ENCODE measurements around the gene FBXW11. TPM values are rescaled to one million over a fixed set of nuclear protein-coding genes. Genes with fewer than 3 reads are reported as not detected.
A peak's percentile ranks its signal among the peaks of the same experiment; 100 is the strongest.

The FBXW11 gene
- total and polyA plus RNA-seq, 3 donors from 2014 or later = 46.3 to 61.8 (median 60.6) TPM

DNA sequence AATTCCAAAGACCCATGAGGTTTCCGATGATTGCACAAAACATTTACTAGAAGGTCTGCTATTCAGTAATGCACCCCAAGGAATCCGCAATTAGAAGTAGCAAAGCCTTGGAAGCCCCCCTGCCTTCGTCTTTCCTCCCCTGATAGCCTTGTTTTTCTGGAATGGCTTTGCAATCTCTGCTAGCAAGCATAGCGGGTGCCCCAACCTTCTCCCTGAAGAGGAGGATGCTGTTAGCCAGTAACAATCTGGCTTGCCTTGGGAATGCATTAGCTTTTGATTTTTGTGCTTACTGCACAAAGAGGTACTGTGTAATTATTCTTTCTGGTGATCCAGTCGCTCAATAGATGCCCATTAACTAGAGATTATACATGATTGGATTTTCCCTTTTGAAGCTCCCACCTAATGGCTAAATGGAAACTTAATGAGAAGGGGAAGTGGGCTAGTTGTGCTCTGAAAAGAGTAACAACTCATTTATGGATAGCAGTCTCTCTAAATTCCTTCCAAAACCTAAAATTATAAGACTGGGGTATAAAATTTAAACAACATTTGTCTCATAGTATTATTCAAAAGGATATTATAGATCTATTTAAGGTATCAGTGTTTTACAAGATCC is 91.6 kb downstream of the FBXW11 start:
- intact Hi-C loops (cut with DNase I; ENCODE audit: low total_unique reads) = loop anchor here (10.0 kb wide), 1 partner anchor 130 kb away; no protein-coding TSS in a partner anchor
- DNase-seq = no peak
- Histone ChIP-seq H3K9me3 (no peaks in the 10 kb centered on the region), H3K27ac (no peak overlapping the region), H3K4me1 (no peaks in the 10 kb centered on the region), H3K27me3 (no peaks in the 10 kb centered on the region), H3K4me3 (no peak overlapping the region), H3K36me3 (ENCODE audit: low read depth, missing control alignments) (no peaks in the 10 kb centered on the region)
- TF ChIP-seq POLR2A (IDR thresholded peaks at IDR 0.05) = no peak
- TF ChIP-seq, protein P1, sequence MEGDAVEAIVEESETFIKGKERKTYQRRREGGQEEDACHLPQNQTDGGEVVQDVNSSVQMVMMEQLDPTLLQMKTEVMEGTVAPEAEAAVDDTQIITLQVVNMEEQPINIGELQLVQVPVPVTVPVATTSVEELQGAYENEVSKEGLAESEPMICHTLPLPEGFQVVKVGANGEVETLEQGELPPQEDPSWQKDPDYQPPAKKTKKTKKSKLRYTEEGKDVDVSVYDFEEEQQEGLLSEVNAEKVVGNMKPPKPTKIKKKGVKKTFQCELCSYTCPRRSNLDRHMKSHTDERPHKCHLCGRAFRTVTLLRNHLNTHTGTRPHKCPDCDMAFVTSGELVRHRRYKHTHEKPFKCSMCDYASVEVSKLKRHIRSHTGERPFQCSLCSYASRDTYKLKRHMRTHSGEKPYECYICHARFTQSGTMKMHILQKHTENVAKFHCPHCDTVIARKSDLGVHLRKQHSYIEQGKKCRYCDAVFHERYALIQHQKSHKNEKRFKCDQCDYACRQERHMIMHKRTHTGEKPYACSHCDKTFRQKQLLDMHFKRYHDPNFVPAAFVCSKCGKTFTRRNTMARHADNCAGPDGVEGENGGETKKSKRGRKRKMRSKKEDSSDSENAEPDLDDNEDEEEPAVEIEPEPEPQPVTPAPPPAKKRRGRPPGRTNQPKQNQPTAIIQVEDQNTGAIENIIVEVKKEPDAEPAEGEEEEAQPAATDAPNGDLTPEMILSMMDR (IDR thresholded peaks at IDR 0.05) = no peak
- WGBS, 2 donors = 71% methylated on average over 5 of the region's 5 CpGs

DNA sequence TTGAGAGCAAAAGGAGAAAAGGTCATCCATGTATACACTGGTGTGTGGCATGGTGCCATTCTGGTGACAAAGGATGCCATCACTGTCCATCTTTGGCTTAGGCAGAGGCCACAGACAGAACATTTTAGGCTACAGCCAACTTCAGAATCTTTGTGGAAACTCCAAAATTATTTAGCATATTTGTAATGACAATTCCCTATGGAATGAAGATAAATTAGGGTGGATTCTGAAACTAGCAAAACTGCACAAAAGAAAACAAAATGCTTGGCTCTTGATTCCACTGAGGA is 92.5 kb downstream of the FBXW11 start:
- Histone ChIP-seq H3K36me3 (ENCODE audit: low read depth, missing control alignments) (no peaks in the 10 kb centered on the region), H3K27me3 (no peaks in the 10 kb centered on the region), H3K27ac (no peak overlapping the region), H3K9me3 (no peaks in the 10 kb centered on the region), H3K4me1 (no peaks in the 10 kb centered on the region), H3K4me3 (no peak overlapping the region)
- DNase-seq = no peak
- TF ChIP-seq, protein P1 (IDR thresholded peaks at IDR 0.05) = no peak
- no peak for TF ChIP-seq POLR2A (IDR thresholded peaks at IDR 0.05)
- intact Hi-C loops (cut with DNase I; ENCODE audit: low total_unique reads) = loop anchor here (10.0 kb wide), 1 partner anchor 131 kb away; no protein-coding TSS in a partner anchor

DNA sequence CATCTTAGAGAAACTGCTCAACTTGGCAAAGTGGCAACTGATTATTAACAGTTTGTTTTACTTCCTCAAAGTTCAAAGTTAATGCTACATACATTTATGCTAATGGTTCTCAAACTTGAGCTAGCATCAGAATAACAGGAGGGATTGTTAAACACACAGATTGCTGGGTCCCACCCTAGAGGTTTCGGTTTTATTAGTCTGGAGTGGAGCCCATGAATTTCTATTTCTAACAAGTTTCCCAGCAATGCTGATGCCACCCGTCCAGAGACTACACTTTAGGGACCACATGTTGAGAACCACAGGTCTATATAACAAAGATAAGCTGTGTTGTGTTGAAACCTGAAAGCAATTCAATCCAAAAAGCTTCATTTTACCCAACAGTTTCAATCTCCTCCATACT is 95.3 kb downstream of the FBXW11 start:
- Histone ChIP-seq H3K27me3 (no peaks in the 10 kb centered on the region), H3K27ac (no peak overlapping the region), H3K36me3 (ENCODE audit: low read depth, missing control alignments) (no peaks in the 10 kb centered on the region), H3K4me3 (no peak overlapping the region), H3K4me1 (peaks cover 3% of the 10 kb centered on the region), H3K9me3 (no peaks in the 10 kb centered on the region)
- WGBS, 2 donors = 72 to 79% methylated on average over 2 of the region's 2 CpGs
- intact Hi-C loops (cut with DNase I; ENCODE audit: low total_unique reads) = loop anchor here (10.0 kb wide), 1 partner anchor 134 kb away; no protein-coding TSS in a partner anchor
- no peak for DNase-seq
- no peak for TF ChIP-seq POLR2A (IDR thresholded peaks at IDR 0.05)
- TF ChIP-seq, protein P1 (IDR thresholded peaks at IDR 0.05) = no peak

DNA sequence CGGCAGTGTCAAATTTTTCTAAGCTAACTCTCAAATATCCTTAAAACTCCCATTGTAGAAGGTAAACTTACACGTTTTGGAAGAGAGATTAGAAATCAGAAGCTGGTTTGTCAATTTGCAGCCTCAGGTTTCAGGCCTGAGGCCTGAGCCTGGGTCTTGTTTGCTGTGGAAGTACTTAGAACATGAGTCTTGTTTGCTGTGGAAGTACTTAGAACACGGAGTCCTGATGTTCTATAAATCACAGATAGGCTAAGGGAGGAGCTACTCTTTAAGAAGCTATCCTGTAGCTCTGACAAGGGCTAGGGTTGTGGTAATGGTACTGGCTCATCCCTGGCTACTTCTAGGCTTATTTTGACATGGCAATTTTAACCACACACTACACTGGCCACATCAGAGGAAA is 97.8 kb downstream of the FBXW11 start:
- no peak overlapping the region for H3K4me3 ChIP-seq
- no peaks in the 10 kb centered on the region for H3K36me3 ChIP-seq (ENCODE audit: low read depth, missing control alignments)
- intact Hi-C loops (cut with DNase I; ENCODE audit: low total_unique reads) = loop anchor here (10.0 kb wide), 1 partner anchor 484 kb away; no protein-coding TSS in a partner anchor
- 64 to 72% methylated on average over 3 of the region's 3 CpGs for WGBS, 2 donors
- peaks cover 3% of the 10 kb centered on the region for H3K4me1 ChIP-seq
- DNase-seq = no peak
- TF ChIP-seq, protein P1 (IDR thresholded peaks at IDR 0.05) = no peak
- no peak for TF ChIP-seq POLR2A (IDR thresholded peaks at IDR 0.05)
- H3K9me3 ChIP-seq = no peaks in the 10 kb centered on the region
- no peaks in the 10 kb centered on the region for H3K27me3 ChIP-seq
- no peak overlapping the region for H3K27ac ChIP-seq

DNA sequence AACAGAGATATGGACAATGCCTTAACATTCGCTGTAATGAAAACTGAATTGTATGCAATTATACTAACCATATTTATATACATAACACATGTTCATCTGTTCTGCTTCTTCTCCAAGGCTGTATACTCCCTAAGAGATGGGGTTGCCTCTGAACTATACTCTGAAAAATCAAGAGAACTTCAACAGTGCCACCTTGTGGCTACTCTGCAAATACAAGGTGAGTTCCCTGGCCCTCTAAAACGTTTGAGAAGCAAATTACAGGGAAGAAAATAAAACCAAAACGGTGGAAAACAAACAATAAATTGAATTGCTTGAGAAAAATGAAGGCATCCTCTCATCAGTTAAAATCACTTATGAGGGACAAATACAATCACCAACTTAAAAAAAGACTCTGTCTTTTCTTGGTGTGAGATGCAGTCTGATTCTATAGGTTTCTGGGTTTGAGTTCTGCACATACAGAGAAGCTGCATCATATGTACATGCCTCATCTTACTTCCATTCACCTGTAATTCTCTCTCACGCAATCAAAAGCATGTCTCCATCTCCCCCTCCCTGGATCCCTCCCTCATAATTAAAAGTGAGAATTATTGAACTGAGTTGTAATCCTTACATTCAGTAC is 98.6 kb downstream of the FBXW11 start:
- TF ChIP-seq, protein P1 (IDR thresholded peaks at IDR 0.05) = peak; percentile 60 to 76 (median 68)
- TF ChIP-seq POLR2A (IDR thresholded peaks at IDR 0.05) = no peak
- intact Hi-C loops (cut with DNase I; ENCODE audit: low total_unique reads) = loop anchor here (10.0 kb wide), 1 partner anchor 483 kb away; no protein-coding TSS in a partner anchor
- WGBS, 2 donors = 30 to 34% methylated on average over 4 of the region's 4 CpGs
- Histone ChIP-seq H3K27ac (no peak overlapping the region), H3K9me3 (no peaks in the 10 kb centered on the region), H3K27me3 (no peaks in the 10 kb centered on the region), H3K4me1 (peaks cover 3% of the 10 kb centered on the region), H3K4me3 (no peak overlapping the region), H3K36me3 (ENCODE audit: low read depth, missing control alignments) (no peaks in the 10 kb centered on the region)
- peak; percentile 59 for DNase-seq
